CD14-positive monocyte (primary cell): ENCODE measurements around the gene SASH1. TPM values are rescaled to one million over a fixed set of nuclear protein-coding genes. Genes with fewer than 3 reads are reported as not detected.

Experiments
- DNase-seq, 3 donors: peaks; one replicate each; pipeline ENCODE4 v3.0.0-alpha.2; 2011 to 2022
- H2AFZ ChIP-seq: 2 replicates; pipeline ENCODE4 v1.6.0; 2012; ENCODE audit warnings: mild to moderate bottlenecking, low read depth, low read length, inconsistent platforms; ENCODE audit not compliant: insufficient read depth, poor library complexity, severe bottlenecking
- H3K27ac ChIP-seq, 2 donors: 1 replicate in 1 of 2; 2 replicates in 1 of 2; pipeline ENCODE4 v1.5.1; 2012 to 2013; ENCODE audit warnings: low read length in 2 of 2, control low read depth in 1 of 2, inconsistent platforms in 1 of 2, low read depth in 1 of 2, mild to moderate bottlenecking in 1 of 2
- H3K27me3 ChIP-seq, 2 donors: one replicate each; pipeline versions ENCODE4 v1.6.0 to v1.6.1; 2011 to 2013; ENCODE audit warnings: low read length in 2 of 2; ENCODE audit not compliant: control insufficient read depth in 2 of 2, insufficient read depth in 2 of 2
- H3K36me3 ChIP-seq, 2 donors: replicated peaks in 1 of 2; 1 replicate in 1 of 2; 2 replicates in 1 of 2; pipeline versions ENCODE4 v1.5.1 to v1.6.1; 2012 to 2013; ENCODE audit warnings: low read length in 2 of 2, control low read depth in 1 of 2, inconsistent platforms in 1 of 2, mild to moderate bottlenecking in 1 of 2; ENCODE audit not compliant: insufficient read depth in 2 of 2, control insufficient read depth in 1 of 2
- H3K4me1 ChIP-seq, 2 donors: 1 replicate in 1 of 2; 2 replicates in 1 of 2; pipeline versions ENCODE4 v1.5.1 to v1.6.1; 2012 to 2013; ENCODE audit warnings: low read length in 2 of 2, control low read depth in 1 of 2, inconsistent platforms in 1 of 2, mild to moderate bottlenecking in 1 of 2, moderate library complexity in 1 of 2; ENCODE audit not compliant: insufficient read depth in 2 of 2, control insufficient read depth in 1 of 2
- H3K4me2 ChIP-seq: replicated peaks from 2 replicates; pipeline ENCODE3; 2012; ENCODE audit warnings: low read length, moderate library complexity, mild to moderate bottlenecking; ENCODE audit not compliant: poor library complexity, severe bottlenecking; ENCODE audit errors: extremely low read depth
- H3K4me3 ChIP-seq, 3 experiments: fragments of 200-600 bp in 1 of 3; sonication (generic) in 1 of 3; replicated peaks in 1 of 3; 1 replicate in 2 of 3; 2 replicates in 1 of 3; pipeline ENCODE4 v1.5.1; 2011 to 2013; ENCODE audit warnings: low read length in 3 of 3, mild to moderate bottlenecking in 3 of 3, control low read depth in 2 of 3, low read depth in 2 of 3, inconsistent platforms in 1 of 3, moderate library complexity in 1 of 3
- H3K79me2 ChIP-seq: 2 replicates; pipeline ENCODE4 v1.6.0; 2012; ENCODE audit warnings: mild to moderate bottlenecking, control low read depth, inconsistent platforms, low read length, moderate library complexity; ENCODE audit not compliant: insufficient read depth
- H3K9ac ChIP-seq: 2 replicates; pipeline ENCODE4 v1.6.0; 2017; ENCODE audit warnings: low read length, mild to moderate bottlenecking; ENCODE audit not compliant: insufficient read depth, poor library complexity, severe bottlenecking
- H3K9me3 ChIP-seq, 2 donors: replicated peaks in 1 of 2; 1 replicate in 1 of 2; 2 replicates in 1 of 2; pipeline versions ENCODE4 v1.5.1 to v1.6.1; 2012 to 2013; ENCODE audit warnings: low read length in 2 of 2, control low read depth in 1 of 2; ENCODE audit not compliant: control insufficient read depth in 1 of 2, insufficient read depth in 1 of 2
- H4K20me1 ChIP-seq: 2 replicates; pipeline ENCODE4 v1.6.0; 2012; ENCODE audit warnings: mild to moderate bottlenecking, low read length, control low read depth, moderate library complexity; ENCODE audit not compliant: insufficient read depth
- H3K27ac Mint-ChIP-seq, 7 donors: one replicate each; pipeline ENCODE4 v1.8.0; 2020; ENCODE audit warnings: mild to moderate bottlenecking in 7 of 7, mixed read lengths in 7 of 7, moderate library complexity in 6 of 7, inconsistent platforms in 2 of 7
- H3K27me3 Mint-ChIP-seq, 3 donors: one replicate each; pipeline ENCODE4 v1.8.0; 2021 to 2022; ENCODE audit warnings: low read depth in 3 of 3, mild to moderate bottlenecking in 3 of 3, mixed read lengths in 3 of 3, moderate library complexity in 3 of 3, inconsistent platforms in 1 of 3
- H3K36me3 Mint-ChIP-seq, 2 donors: one replicate each; pipeline ENCODE4 v1.8.0; 2020; ENCODE audit warnings: mixed read lengths in 2 of 2, inconsistent platforms in 1 of 2, mild to moderate bottlenecking in 1 of 2
- H3K4me1 Mint-ChIP-seq: one replicate; pipeline ENCODE4 v1.8.0; 2020; ENCODE audit warnings: mild to moderate bottlenecking, mixed read lengths
- H3K4me3 Mint-ChIP-seq, 2 donors: one replicate each; pipeline ENCODE4 v1.8.0; 2020; ENCODE audit warnings: mild to moderate bottlenecking in 2 of 2, mixed read lengths in 2 of 2, moderate library complexity in 1 of 2
- H3K9me3 Mint-ChIP-seq, 7 donors: one replicate each; pipeline ENCODE4 v1.8.0; 2020 to 2022; ENCODE audit warnings: mixed read lengths in 7 of 7, mild to moderate bottlenecking in 6 of 7, moderate library complexity in 6 of 7, inconsistent platforms in 2 of 7
- CTCF ChIP-seq: fragments of 200-600 bp; IDR thresholded peaks from one replicate; pipeline ENCODE4 v1.8.0; 2022; ENCODE audit warnings: antibody characterized with exemption, mild to moderate bottlenecking
- WGBS: methylation state at CpG from one replicate; pipeline ENCODE4 v1.1.5; 2013; ENCODE audit warnings: missing lambda C conversion rate; ENCODE audit not compliant: insufficient coverage; 5-methylcytosine and 5-hydroxymethylcytosine counted together
- intact Hi-C, 2 donors: fragments of 100-400 bp; cut with micrococcal nuclease; formaldehyde crosslinking; loops; one replicate each; pipeline versions ENCODE4 v1.15.0 to v1.15.1; 2023
- polyA plus RNA-seq, 3 donors: library from polyadenylated mRNA; depleted of rRNA in 1 of 3; unstranded in 2 of 3; stranded (reverse) in 1 of 3; fragments of 300-500 nt in 2 of 3; fragments of >200 nt in 1 of 3; fragmentation: Illumina TruSeq in 2 of 3; gene quantifications; 1 replicate in 2 of 3; 2 replicates in 1 of 3; pipeline ENCODE4 v1.2.3, GENCODE V29; 2012 to 2021

The SASH1 gene
- polyA plus RNA-seq, 3 donors = 0.90 to 5.1 (median 4.7) TPM

GRCh38 chr6:148317051-148317450 is 25.6 kb upstream of the SASH1 start:
- Mint-ChIP-seq H3K9me3 (peaks cover 0 to 6% (median 0%) of the 10 kb centered on the region in 7 donors), H3K36me3 (no peaks in the 10 kb centered on the region), H3K4me1 (no peaks in the 10 kb centered on the region), H3K4me3 (no peak overlapping the region), H3K27ac (no peak overlapping the region), H3K27me3 (peaks cover 4 to 13% (median 7%) of the 10 kb centered on the region in 3 donors)
- Histone ChIP-seq H4K20me1 (no peaks in the 10 kb centered on the region), H3K79me2 (no peaks in the 10 kb centered on the region), H3K4me3 (no peak overlapping the region), H3K27ac (no peak overlapping the region), H2AFZ (no peak overlapping the region), H3K4me1 (no peaks in the 10 kb centered on the region), H3K9ac (no peak overlapping the region), H3K27me3 (peaks cover 0 to 8% of the 10 kb centered on the region in 2 donors), H3K4me2 (no peak overlapping the region), H3K36me3 (no peaks in the 10 kb centered on the region), H3K9me3 (no peaks in the 10 kb centered on the region)
- intact Hi-C loops = no loop called here
- no peak for DNase-seq
- 100% methylated on average over 1 of the region's 1 CpG for WGBS
- TF ChIP-seq CTCF = no peak

GRCh38 chr6:148317739-148318138 is 24.9 kb upstream of the SASH1 start:
- Mint-ChIP-seq H3K27ac (no peak overlapping the region), H3K36me3 (no peaks in the 10 kb centered on the region), H3K4me3 (no peak overlapping the region), H3K9me3 (peaks cover 0 to 6% (median 1%) of the 10 kb centered on the region in 7 donors), H3K4me1 (no peaks in the 10 kb centered on the region), H3K27me3 (peaks cover 5 to 11% (median 7%) of the 10 kb centered on the region in 3 donors)
- no peak for TF ChIP-seq CTCF
- no peaks in the 10 kb centered on the region for H3K4me1 ChIP-seq
- H3K27ac ChIP-seq = no peak overlapping the region
- no peak overlapping the region for H3K4me2 ChIP-seq
- H3K9me3 ChIP-seq = no peaks in the 10 kb centered on the region
- no peak for DNase-seq
- no peak overlapping the region for H2AFZ ChIP-seq
- H3K79me2 ChIP-seq = no peaks in the 10 kb centered on the region
- 89% methylated on average over 1 of the region's 2 CpGs for WGBS
- no peak overlapping the region for H3K4me3 ChIP-seq
- H3K27me3 ChIP-seq = peaks cover 0 to 8% of the 10 kb centered on the region in 2 donors
- no peak overlapping the region for H3K9ac ChIP-seq
- intact Hi-C loops = no loop called here
- H4K20me1 ChIP-seq = no peaks in the 10 kb centered on the region
- no peaks in the 10 kb centered on the region for H3K36me3 ChIP-seq
